NCI-H146 treated with DMSO at 0.1 percent for 48 hours (cell line): ENCODE data around the gene ERC2.

Source experiments
- DNase-seq: peaks from one replicate; lab custom pipeline; 2025; ENCODE audit not compliant: unreplicated experiment; lab: John Stamatoyannopoulos, UW

Gene ERC2

GRCh38 chr3:55895897-55896566 is 572.2 kb downstream of the ERC2 start:
- peak; percentile 94 for DNase-seq

- DNase-seq = no peak
Measured at GRCh38 chr3:55894605-55895004, 573.7 kb downstream of the ERC2 start.

GRCh38 chr3:55893045-55893664 is 575.1 kb downstream of the ERC2 start:
- DNase-seq = no peak

- no peak for DNase-seq
Measured at GRCh38 chr3:55891106-55891505, 577.2 kb downstream of the ERC2 start.

- DNase-seq = no peak
Measured at GRCh38 chr3:55888282-55888885, 579.9 kb downstream of the ERC2 start.

- DNase-seq = peak; percentile 7
Measured at GRCh38 chr3:55885721-55886120, 582.5 kb downstream of the ERC2 start.

- DNase-seq = no peak
Measured at GRCh38 chr3:55884491-55885285, 583.6 kb downstream of the ERC2 start.

GRCh38 chr3:55884066-55884465 is 584.2 kb downstream of the ERC2 start:
- no peak for DNase-seq

- DNase-seq = peak; percentile 14
Measured at GRCh38 chr3:55882006-55882405, 586.3 kb downstream of the ERC2 start.

GRCh38 chr3:55880357-55880756 is 587.9 kb downstream of the ERC2 start:
- no peak for DNase-seq

GRCh38 chr3:55879901-55880331 is 588.4 kb downstream of the ERC2 start:
- no peak for DNase-seq

- DNase-seq = no peak
Measured at GRCh38 chr3:55877703-55878102, 590.6 kb downstream of the ERC2 start.

- DNase-seq = no peak
Measured at GRCh38 chr3:55876560-55876959, 591.7 kb downstream of the ERC2 start.

GRCh38 chr3:55875113-55875512 is 593.2 kb downstream of the ERC2 start:
- DNase-seq = no peak

GRCh38 chr3:55873523-55874254 is 594.6 kb downstream of the ERC2 start:
- no peak for DNase-seq

GRCh38 chr3:55870594-55870993 is 597.7 kb downstream of the ERC2 start:
- no peak for DNase-seq

- DNase-seq = no peak
Measured at GRCh38 chr3:55868347-55868746, 599.9 kb downstream of the ERC2 start.

- DNase-seq = no peak
Measured at GRCh38 chr3:55863028-55863427, 605.2 kb downstream of the ERC2 start.

GRCh38 chr3:55860049-55860721 is 608.1 kb downstream of the ERC2 start:
- DNase-seq = no peak

GRCh38 chr3:55859305-55859704 is 609.0 kb downstream of the ERC2 start:
- DNase-seq = no peak
